ENCODE data around the gene CEP76. TPM values are rescaled to one million over a fixed set of nuclear protein-coding genes. Genes with fewer than 3 reads are reported as not detected.
"Not testable (repeated sequence)": the region's sequence is repeated elsewhere in the genome, so short reads cannot be mapped to it uniquely, and the experiment has no call there.

The CEP76 gene
- total RNA-seq, 1 donor from 2014 or later: 17.5 TPM

GRCh38 chr18:12652861-12653401 lies 49.6 kb downstream of the CEP76 start:
- Mint-ChIP-seq H3K27ac (peak overlapping the region; percentile 49), H3K4me1 (ENCODE audit: low read depth) (peaks cover 37% of the 10 kb centered on the region), H3K9me3 (no peaks in the 10 kb centered on the region), H3K36me3 (ENCODE audit: low read depth) (peaks cover 4% of the 10 kb centered on the region), H3K4me3 (peak overlapping the region; percentile 43), H3K27me3 (ENCODE audit: insufficient read depth) (peaks cover 27% of the 10 kb centered on the region)
- intact Hi-C loops (cut with micrococcal nuclease): no loop called here
- peak; percentile 7 for DNase-seq (ENCODE audit: low spot score)

- H3K36me3 Mint-ChIP-seq (ENCODE audit: low read depth): peaks cover 4% of the 10 kb centered on the region
- intact Hi-C loops (cut with micrococcal nuclease): no loop called here
- no peak overlapping the region for H3K27ac Mint-ChIP-seq
- peaks cover 34% of the 10 kb centered on the region for H3K4me1 Mint-ChIP-seq (ENCODE audit: low read depth)
- no peak for DNase-seq (ENCODE audit: low spot score)
- H3K9me3 Mint-ChIP-seq: no peaks in the 10 kb centered on the region
- H3K4me3 Mint-ChIP-seq: no peak overlapping the region
- peaks cover 25% of the 10 kb centered on the region for H3K27me3 Mint-ChIP-seq (ENCODE audit: insufficient read depth)
Observed at GRCh38 chr18:12651651-12652050, 50.9 kb downstream of the CEP76 start.

- no peak overlapping the region for H3K27ac Mint-ChIP-seq
- DNase-seq (ENCODE audit: low spot score): no peak
- peaks cover 19% of the 10 kb centered on the region for H3K27me3 Mint-ChIP-seq (ENCODE audit: insufficient read depth)
- H3K9me3 Mint-ChIP-seq: no peaks in the 10 kb centered on the region
- peaks cover 12% of the 10 kb centered on the region for H3K4me1 Mint-ChIP-seq (ENCODE audit: low read depth)
- H3K4me3 Mint-ChIP-seq: no peak overlapping the region
- H3K36me3 Mint-ChIP-seq (ENCODE audit: low read depth): peaks cover 2% of the 10 kb centered on the region
- intact Hi-C loops (cut with micrococcal nuclease): no loop called here
Observed at GRCh38 chr18:12647773-12648172, 54.8 kb downstream of the CEP76 start.

- Mint-ChIP-seq H3K27ac (no peak overlapping the region), H3K4me1 (ENCODE audit: low read depth) (no peaks in the 10 kb centered on the region), H3K4me3 (no peak overlapping the region), H3K27me3 (ENCODE audit: insufficient read depth) (peaks cover 20% of the 10 kb centered on the region), H3K36me3 (ENCODE audit: low read depth) (no peaks in the 10 kb centered on the region), H3K9me3 (no peaks in the 10 kb centered on the region)
- intact Hi-C loops (cut with micrococcal nuclease): no loop called here
- DNase-seq (ENCODE audit: low spot score): no peak
Observed at GRCh38 chr18:12645751-12646203, 56.7 kb downstream of the CEP76 start.

GRCh38 chr18:12645254-12645653 lies 57.3 kb downstream of the CEP76 start:
- Mint-ChIP-seq H3K4me3 (no peak overlapping the region), H3K27me3 (ENCODE audit: insufficient read depth) (peaks cover 22% of the 10 kb centered on the region), H3K27ac (no peak overlapping the region), H3K4me1 (ENCODE audit: low read depth) (no peaks in the 10 kb centered on the region), H3K36me3 (ENCODE audit: low read depth) (no peaks in the 10 kb centered on the region), H3K9me3 (no peaks in the 10 kb centered on the region)
- intact Hi-C loops (cut with micrococcal nuclease): no loop called here
- no peak for DNase-seq (ENCODE audit: low spot score)

- H3K27me3 Mint-ChIP-seq (ENCODE audit: insufficient read depth): peaks cover 25% of the 10 kb centered on the region
- DNase-seq (ENCODE audit: low spot score); H3K27ac Mint-ChIP-seq; intact Hi-C loops (cut with micrococcal nuclease); H3K36me3 Mint-ChIP-seq (ENCODE audit: low read depth); H3K9me3 Mint-ChIP-seq; H3K4me3 Mint-ChIP-seq; H3K4me1 Mint-ChIP-seq (ENCODE audit: low read depth): not testable (repeated sequence)
Observed at GRCh38 chr18:12643756-12644155, 58.8 kb downstream of the CEP76 start.

- Mint-ChIP-seq H3K36me3 (ENCODE audit: low read depth) (no peaks in the 10 kb centered on the region), H3K9me3 (no peaks in the 10 kb centered on the region), H3K4me1 (ENCODE audit: low read depth) (peaks cover 6% of the 10 kb centered on the region), H3K4me3 (no peak overlapping the region), H3K27me3 (ENCODE audit: insufficient read depth) (peaks cover 25% of the 10 kb centered on the region), H3K27ac (no peak overlapping the region)
- intact Hi-C loops (cut with micrococcal nuclease): no loop called here
- no peak for DNase-seq (ENCODE audit: low spot score)
Observed at GRCh38 chr18:12640881-12641200, 61.7 kb downstream of the CEP76 start.

GRCh38 chr18:12639990-12640880 lies 62.3 kb downstream of the CEP76 start:
- no peaks in the 10 kb centered on the region for H3K36me3 Mint-ChIP-seq (ENCODE audit: low read depth)
- no peaks in the 10 kb centered on the region for H3K9me3 Mint-ChIP-seq
- intact Hi-C loops (cut with micrococcal nuclease): no loop called here
- no peak overlapping the region for H3K27ac Mint-ChIP-seq
- DNase-seq (ENCODE audit: low spot score): no peak
- H3K4me3 Mint-ChIP-seq: no peak overlapping the region
- H3K27me3 Mint-ChIP-seq (ENCODE audit: insufficient read depth): peaks cover 23% of the 10 kb centered on the region
- H3K4me1 Mint-ChIP-seq (ENCODE audit: low read depth): peaks cover 6% of the 10 kb centered on the region

GRCh38 chr18:12638644-12639124 lies 63.8 kb downstream of the CEP76 start:
- no peak overlapping the region for H3K4me3 Mint-ChIP-seq
- no peak overlapping the region for H3K27ac Mint-ChIP-seq
- H3K36me3 Mint-ChIP-seq (ENCODE audit: low read depth): no peaks in the 10 kb centered on the region
- no peaks in the 10 kb centered on the region for H3K9me3 Mint-ChIP-seq
- H3K27me3 Mint-ChIP-seq (ENCODE audit: insufficient read depth): peaks cover 17% of the 10 kb centered on the region
- intact Hi-C loops (cut with micrococcal nuclease): no loop called here
- H3K4me1 Mint-ChIP-seq (ENCODE audit: low read depth): peaks cover 6% of the 10 kb centered on the region
- no peak for DNase-seq (ENCODE audit: low spot score)

- no peak overlapping the region for H3K27ac Mint-ChIP-seq
- peaks cover 6% of the 10 kb centered on the region for H3K4me1 Mint-ChIP-seq (ENCODE audit: low read depth)
- H3K36me3 Mint-ChIP-seq (ENCODE audit: low read depth): no peaks in the 10 kb centered on the region
- DNase-seq (ENCODE audit: low spot score): no peak
- intact Hi-C loops (cut with micrococcal nuclease): no loop called here
- H3K9me3 Mint-ChIP-seq: no peaks in the 10 kb centered on the region
- no peak overlapping the region for H3K4me3 Mint-ChIP-seq
- H3K27me3 Mint-ChIP-seq (ENCODE audit: insufficient read depth): peaks cover 13% of the 10 kb centered on the region
Observed at GRCh38 chr18:12637901-12638643, 64.5 kb downstream of the CEP76 start.

GRCh38 chr18:12637393-12637792 lies 65.1 kb downstream of the CEP76 start:
- intact Hi-C loops (cut with micrococcal nuclease): no loop called here
- no peak for DNase-seq (ENCODE audit: low spot score)
- Mint-ChIP-seq H3K27me3 (ENCODE audit: insufficient read depth) (peaks cover 9% of the 10 kb centered on the region), H3K9me3 (no peaks in the 10 kb centered on the region), H3K36me3 (ENCODE audit: low read depth) (no peaks in the 10 kb centered on the region), H3K27ac (no peak overlapping the region), H3K4me3 (no peak overlapping the region), H3K4me1 (ENCODE audit: low read depth) (peaks cover 6% of the 10 kb centered on the region)

GRCh38 chr18:12631831-12632477 lies 70.6 kb downstream of the CEP76 start:
- Mint-ChIP-seq H3K27me3 (ENCODE audit: insufficient read depth) (peaks cover 4% of the 10 kb centered on the region), H3K36me3 (ENCODE audit: low read depth) (no peaks in the 10 kb centered on the region), H3K27ac (no peak overlapping the region), H3K4me3 (no peak overlapping the region), H3K4me1 (ENCODE audit: low read depth) (peaks cover 6% of the 10 kb centered on the region), H3K9me3 (no peaks in the 10 kb centered on the region)
- intact Hi-C loops (cut with micrococcal nuclease): no loop called here
- DNase-seq (ENCODE audit: low spot score): no peak
